ACC112 (cell line): Measurements from ENCODE around the gene ITGA3.

Experiments used
- H2AFZ ChIP-seq: fragments of 200-600 bp; sonication (generic); one replicate; pipeline ENCODE4 v1.6.0; 2017; ENCODE audit warnings: antibody characterized with exemption, low read length; ENCODE audit not compliant: unreplicated experiment
- H3K27ac ChIP-seq: fragments of 200-600 bp; sonication (generic); 2 replicates; pipeline ENCODE4 v1.5.1; 2014; ENCODE audit warnings: low read depth, mild to moderate bottlenecking, antibody characterized with exemption, low read length, moderate library complexity
- H3K27me3 ChIP-seq: fragments of 200-600 bp; sonication (generic); 2 replicates; pipeline ENCODE4 v1.6.1; 2014; ENCODE audit warnings: mild to moderate bottlenecking, antibody characterized with exemption, low read length, moderate library complexity, mixed read lengths; ENCODE audit not compliant: insufficient read depth
- H3K36me3 ChIP-seq: fragments of 200-600 bp; sonication (generic); 2 replicates; pipeline ENCODE4 v1.6.1; 2016; ENCODE audit warnings: mild to moderate bottlenecking, antibody characterized with exemption, low read length, moderate library complexity, mixed read lengths; ENCODE audit not compliant: insufficient read depth
- H3K4me1 ChIP-seq: fragments of 200-600 bp; sonication (generic); one replicate; pipeline ENCODE4 v1.6.1; 2016; ENCODE audit warnings: low read length, mixed read lengths; ENCODE audit not compliant: insufficient read depth, unreplicated experiment, control insufficient read depth
- H3K4me3 ChIP-seq: fragments of 200-600 bp; sonication (generic); 2 replicates; pipeline ENCODE4 v1.5.1; 2014; ENCODE audit warnings: mild to moderate bottlenecking, low read depth, low read length
- H3K79me2 ChIP-seq: fragments of 200-600 bp; sonication (generic); one replicate; pipeline ENCODE4 v1.6.0; 2016; ENCODE audit warnings: low read length; ENCODE audit not compliant: control insufficient read depth, unreplicated experiment, insufficient read depth

The ITGA3 gene

DNA sequence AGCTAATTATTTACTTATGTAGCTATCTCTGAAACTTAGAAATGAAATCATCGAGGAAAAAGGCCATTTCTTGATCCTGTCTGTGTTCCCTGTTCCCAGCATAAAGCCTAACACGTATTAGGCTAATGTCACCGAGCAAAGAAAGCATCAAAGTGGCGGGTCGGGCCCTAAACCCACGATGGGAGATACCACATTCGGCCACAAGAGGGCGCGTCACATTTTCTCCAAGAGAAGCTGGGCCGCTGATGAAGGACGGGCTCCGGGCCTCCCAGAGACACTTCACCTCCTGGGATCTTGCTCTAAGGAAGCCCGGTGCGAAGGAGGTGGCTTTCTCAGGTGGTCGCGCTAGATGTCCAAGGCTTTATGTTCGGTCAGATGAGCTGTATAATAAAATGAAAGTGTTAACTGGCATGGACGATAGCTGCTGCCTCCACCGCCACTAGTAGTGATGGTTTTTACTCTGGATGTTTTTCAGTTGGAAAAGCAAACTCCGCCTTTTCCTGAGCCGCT is 38.4 kb downstream of the ITGA3 start:
- Histone ChIP-seq H3K4me3 (peak overlapping the region; percentile 83), H3K4me1 (peaks cover 9% of the 10 kb centered on the region), H3K27ac (peak overlapping the region; percentile 26), H3K36me3 (no peaks in the 10 kb centered on the region), H3K27me3 (no peaks in the 10 kb centered on the region), H2AFZ (peak overlapping the region; percentile 70), H3K79me2 (no peaks in the 10 kb centered on the region)

DNA sequence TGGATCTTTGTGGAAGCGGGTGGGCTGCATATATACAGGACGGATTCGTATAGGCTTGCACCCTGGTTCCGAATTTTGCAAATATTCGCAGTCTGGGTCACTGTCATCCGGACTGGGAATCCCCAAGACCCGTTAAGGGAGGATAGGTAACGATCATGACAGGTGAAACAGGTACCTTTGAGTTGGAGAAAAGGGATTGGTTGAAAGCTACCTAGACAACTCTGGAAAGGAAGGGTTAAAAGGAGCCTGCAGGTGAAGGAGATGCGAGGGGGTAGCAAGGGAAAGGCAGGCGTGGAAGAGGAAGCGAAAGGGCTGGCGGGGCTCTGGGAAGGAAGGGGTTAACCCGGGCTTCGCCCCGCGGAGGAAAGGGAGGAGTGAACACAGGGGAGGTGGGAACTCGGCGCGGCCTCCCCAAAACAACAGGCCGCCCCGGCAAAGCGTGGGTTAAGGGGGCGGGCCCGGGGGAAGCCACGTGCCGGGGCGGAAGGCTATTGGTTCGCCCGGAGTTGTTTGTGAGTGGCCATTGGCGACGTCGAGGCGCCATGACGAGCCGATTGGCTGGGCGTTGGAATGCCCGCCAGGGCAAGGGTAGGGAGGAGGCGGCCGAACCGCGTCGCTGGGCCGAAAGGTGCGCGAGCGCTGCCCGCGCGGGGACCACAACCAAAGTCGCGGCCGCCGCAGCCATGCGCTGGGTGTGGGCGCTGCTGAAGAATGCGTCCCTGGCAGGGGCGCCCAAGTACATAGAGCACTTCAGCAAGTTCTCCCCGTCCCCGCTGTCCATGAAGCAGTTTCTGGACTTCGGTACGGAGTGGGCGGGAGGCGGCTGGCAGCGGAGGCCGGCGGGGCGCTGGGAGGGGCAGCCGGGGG is 39.1 kb downstream of the ITGA3 start, which contains the start of gene PDK2:
TSS of gene PDK2 (plus strand) at position 599 of the 867 bp plus-strand sequence. CDS start at position 684, 85 bp downstream.
- H3K4me1 ChIP-seq, result peaks cover 9% of the 10 kb centered on the region
- peak within 1 kb of the TSS; percentile 94 for H2AFZ ChIP-seq
- H3K4me3 ChIP-seq, result peak within 1 kb of the TSS; percentile 83
- no peaks in the 10 kb centered on the region for H3K27me3 ChIP-seq
- H3K79me2 ChIP-seq, result no peaks in the 10 kb centered on the region
- no peaks in the 10 kb centered on the region for H3K36me3 ChIP-seq
- H3K27ac ChIP-seq, result peak within 1 kb of the TSS; percentile 26

DNA sequence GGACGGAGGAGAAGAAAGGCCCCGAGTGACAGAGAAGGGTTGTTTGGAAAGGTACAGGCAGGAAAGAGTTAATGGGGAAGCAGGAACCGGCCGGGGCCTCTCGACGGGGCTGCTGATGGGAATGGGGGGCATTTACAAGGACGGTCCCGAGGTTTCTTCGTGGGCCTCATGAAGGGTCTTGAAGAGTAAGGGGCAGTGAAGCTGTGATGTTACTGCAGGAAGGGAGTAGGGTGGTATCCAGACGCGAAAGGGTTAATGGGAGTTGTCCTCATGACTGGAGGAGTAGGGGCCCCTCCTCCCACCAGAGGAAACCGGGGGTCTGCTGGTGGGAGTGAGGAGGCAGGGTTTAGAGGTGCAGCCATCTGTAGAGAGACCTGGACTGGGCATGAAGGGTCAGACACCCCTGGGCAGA is 39.7 kb downstream of the ITGA3 start:
- H3K36me3 ChIP-seq, result no peaks in the 10 kb centered on the region
- no peaks in the 10 kb centered on the region for H3K79me2 ChIP-seq
- H3K27ac ChIP-seq, result no peak overlapping the region
- H2AFZ ChIP-seq, result peak overlapping the region; percentile 94
- peaks cover 9% of the 10 kb centered on the region for H3K4me1 ChIP-seq
- no peaks in the 10 kb centered on the region for H3K27me3 ChIP-seq
- H3K4me3 ChIP-seq, result peak overlapping the region; percentile 83

DNA sequence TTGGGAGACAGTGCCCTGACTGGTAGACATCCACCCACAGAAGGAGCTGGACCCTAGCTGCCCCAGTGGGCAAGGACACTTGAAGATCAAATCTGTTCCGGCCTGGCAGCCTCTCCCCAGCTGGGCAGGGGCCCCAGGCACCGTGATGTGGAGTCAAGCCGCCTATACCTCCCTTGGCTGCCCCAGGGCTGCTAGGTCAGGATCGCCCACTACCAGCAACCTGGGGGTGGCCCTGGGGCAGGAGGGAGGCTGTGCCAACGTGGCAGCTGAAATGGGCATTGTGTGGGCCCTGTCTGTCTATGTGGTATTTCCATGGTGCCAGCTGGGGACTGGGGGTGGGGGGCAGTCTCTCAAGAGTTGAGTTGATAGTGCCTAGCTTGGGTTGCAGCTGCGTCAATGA is 40.2 kb downstream of the ITGA3 start:
- H3K4me1 ChIP-seq, result peaks cover 9% of the 10 kb centered on the region
- H3K27ac ChIP-seq, result no peak overlapping the region
- no peaks in the 10 kb centered on the region for H3K27me3 ChIP-seq
- H3K4me3 ChIP-seq, result peak overlapping the region; percentile 83
- no peaks in the 10 kb centered on the region for H3K36me3 ChIP-seq
- no peaks in the 10 kb centered on the region for H3K79me2 ChIP-seq
- H2AFZ ChIP-seq, result peak overlapping the region; percentile 94

DNA sequence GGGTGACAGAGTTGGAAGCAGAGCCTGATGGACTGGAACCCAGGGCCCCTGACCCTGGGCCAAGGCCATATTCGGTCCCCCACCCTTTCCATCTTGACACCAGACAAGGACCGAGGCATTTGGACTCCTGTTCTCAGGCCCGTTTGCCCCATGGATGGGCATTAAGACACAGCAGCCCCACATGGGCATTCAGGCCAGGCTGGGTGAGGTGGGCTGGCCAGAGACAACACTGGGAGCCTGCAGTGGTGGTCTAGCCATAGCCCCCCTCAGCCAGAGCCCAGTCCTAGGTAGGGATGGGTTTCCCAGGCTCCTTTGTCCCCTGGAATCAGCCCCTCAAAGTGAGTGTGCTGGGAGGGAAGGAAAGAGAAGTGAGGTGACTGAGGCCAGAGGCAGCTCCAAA is 40.8 kb downstream of the ITGA3 start:
- no peaks in the 10 kb centered on the region for H3K27me3 ChIP-seq
- no peaks in the 10 kb centered on the region for H3K79me2 ChIP-seq
- H3K27ac ChIP-seq, result no peak overlapping the region
- no peak overlapping the region for H2AFZ ChIP-seq
- peaks cover 14% of the 10 kb centered on the region for H3K4me1 ChIP-seq
- no peaks in the 10 kb centered on the region for H3K36me3 ChIP-seq
- no peak overlapping the region for H3K4me3 ChIP-seq

DNA sequence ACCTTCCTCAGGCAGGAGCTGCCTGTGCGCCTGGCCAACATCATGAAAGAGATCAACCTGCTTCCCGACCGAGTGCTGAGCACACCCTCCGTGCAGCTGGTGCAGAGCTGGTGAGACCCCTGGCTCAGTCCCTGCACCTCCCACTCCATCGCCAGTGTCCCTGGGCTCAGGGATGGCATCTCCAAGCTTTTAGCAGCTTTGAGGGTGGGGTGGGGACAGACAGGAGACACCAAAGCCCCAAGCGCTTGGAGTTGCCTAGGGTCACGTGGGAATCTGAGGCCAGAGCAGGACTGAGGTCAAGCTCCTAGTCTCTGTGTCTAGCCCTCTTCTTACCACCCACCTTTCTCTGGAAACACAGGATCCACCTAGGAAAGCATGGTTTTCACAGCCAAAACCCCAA is 41.5 kb downstream of the ITGA3 start:
- Histone ChIP-seq H3K79me2 (no peaks in the 10 kb centered on the region), H3K36me3 (no peaks in the 10 kb centered on the region), H3K27me3 (no peaks in the 10 kb centered on the region), H3K4me3 (no peak overlapping the region), H2AFZ (no peak overlapping the region), H3K4me1 (peaks cover 21% of the 10 kb centered on the region), H3K27ac (no peak overlapping the region)

DNA sequence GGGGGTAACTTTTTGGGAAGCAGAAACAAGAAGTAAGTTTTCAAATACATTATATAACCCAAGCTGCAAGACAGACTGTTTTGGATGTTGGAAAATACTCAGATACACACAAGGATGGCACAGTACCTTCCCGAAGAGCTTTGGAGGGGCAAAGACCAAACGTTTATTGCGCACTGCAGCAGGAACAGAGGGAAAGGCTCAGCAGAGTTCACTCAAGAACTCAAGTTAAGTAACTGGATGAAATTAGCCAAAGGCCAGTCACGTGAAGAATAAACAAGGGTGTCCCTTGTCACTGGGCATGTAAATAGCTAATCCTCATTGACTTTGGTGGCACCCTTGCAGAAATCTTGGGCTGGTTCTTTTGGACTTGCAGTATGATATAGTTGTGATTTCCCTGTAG is 42.0 kb downstream of the ITGA3 start:
- Histone ChIP-seq H3K27me3 (no peaks in the 10 kb centered on the region), H3K27ac (no peak overlapping the region), H3K4me3 (no peak overlapping the region), H3K79me2 (no peaks in the 10 kb centered on the region), H2AFZ (no peak overlapping the region), H3K36me3 (no peaks in the 10 kb centered on the region), H3K4me1 (peaks cover 22% of the 10 kb centered on the region)

DNA sequence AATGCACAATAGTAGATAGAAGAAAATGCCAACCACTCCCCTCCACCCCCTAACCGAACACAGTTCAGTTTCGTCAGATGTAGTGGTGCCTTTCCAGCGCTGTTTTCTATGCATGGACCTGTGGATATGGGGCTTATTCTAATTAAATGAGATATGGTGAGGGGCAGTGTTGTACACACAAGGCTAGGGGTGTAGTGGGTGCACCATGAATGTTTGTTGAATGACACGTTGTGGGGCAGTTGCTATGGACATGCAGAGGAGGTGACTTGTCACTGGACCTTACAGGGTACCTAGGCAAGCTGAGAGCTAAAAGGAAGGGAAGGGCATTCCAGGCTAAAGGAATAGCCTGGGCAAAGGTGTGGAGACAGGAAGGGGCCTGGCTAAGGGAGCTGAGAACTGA is 42.7 kb downstream of the ITGA3 start:
- peaks cover 22% of the 10 kb centered on the region for H3K4me1 ChIP-seq
- no peak overlapping the region for H3K27ac ChIP-seq

DNA sequence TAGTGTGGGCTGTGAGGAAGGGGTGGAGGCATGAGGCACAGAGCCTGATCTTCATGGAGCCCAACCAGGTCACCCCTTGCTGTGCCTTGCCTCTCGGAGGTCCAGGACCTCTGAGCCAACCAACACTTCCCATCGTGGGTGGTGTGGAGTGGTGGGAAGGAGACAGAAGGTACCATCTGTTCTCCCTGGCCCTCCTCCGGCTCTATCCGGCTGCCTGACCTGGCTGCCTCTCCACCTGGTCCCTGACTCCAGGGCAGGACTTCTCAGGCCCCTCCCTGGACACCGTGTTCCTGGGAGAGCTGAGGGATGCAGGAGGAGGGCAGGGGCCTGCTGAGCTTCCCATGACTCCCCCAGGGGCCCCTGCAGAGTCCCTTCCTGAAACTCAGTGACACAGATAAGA is 43.1 kb downstream of the ITGA3 start:
- no peak overlapping the region for H3K4me3 ChIP-seq
- peaks cover 22% of the 10 kb centered on the region for H3K4me1 ChIP-seq
- H3K27ac ChIP-seq, result no peak overlapping the region
- H2AFZ ChIP-seq, result no peak overlapping the region
- no peaks in the 10 kb centered on the region for H3K36me3 ChIP-seq
- H3K79me2 ChIP-seq, result no peaks in the 10 kb centered on the region
- H3K27me3 ChIP-seq, result no peaks in the 10 kb centered on the region

More for the DNA sequence above, 42.7 kb downstream of the ITGA3 start:
- no peaks in the 10 kb centered on the region for H3K27me3 ChIP-seq
- H2AFZ ChIP-seq, result no peak overlapping the region
- H3K79me2 ChIP-seq, result no peaks in the 10 kb centered on the region
- no peak overlapping the region for H3K4me3 ChIP-seq
- H3K36me3 ChIP-seq, result no peaks in the 10 kb centered on the region

DNA sequence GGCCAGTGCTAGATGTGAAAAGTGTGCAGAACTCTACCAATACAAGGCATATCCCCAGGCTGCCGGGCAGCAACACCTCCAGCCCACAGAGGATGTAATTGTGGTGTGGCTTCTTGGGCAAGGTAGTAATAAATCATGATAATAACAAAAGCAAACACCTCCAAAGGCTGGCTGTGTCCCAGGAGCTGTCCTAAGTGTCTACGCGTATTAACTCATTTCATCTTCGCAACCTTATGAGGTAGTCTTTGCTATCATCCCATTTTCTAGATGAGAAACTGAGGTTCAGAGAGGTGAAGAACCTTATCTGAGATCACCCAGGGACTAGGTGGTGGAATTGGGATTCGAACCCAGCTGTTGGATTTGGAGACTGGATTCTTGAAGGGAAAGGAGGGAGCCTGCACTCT is 44.6 kb downstream of the ITGA3 start:
- H3K4me1 ChIP-seq, result peaks cover 17% of the 10 kb centered on the region
- H3K4me3 ChIP-seq, result no peak overlapping the region
- H3K79me2 ChIP-seq, result no peaks in the 10 kb centered on the region
- no peaks in the 10 kb centered on the region for H3K27me3 ChIP-seq
- H3K36me3 ChIP-seq, result no peaks in the 10 kb centered on the region
- no peak overlapping the region for H3K27ac ChIP-seq
- H2AFZ ChIP-seq, result no peak overlapping the region

DNA sequence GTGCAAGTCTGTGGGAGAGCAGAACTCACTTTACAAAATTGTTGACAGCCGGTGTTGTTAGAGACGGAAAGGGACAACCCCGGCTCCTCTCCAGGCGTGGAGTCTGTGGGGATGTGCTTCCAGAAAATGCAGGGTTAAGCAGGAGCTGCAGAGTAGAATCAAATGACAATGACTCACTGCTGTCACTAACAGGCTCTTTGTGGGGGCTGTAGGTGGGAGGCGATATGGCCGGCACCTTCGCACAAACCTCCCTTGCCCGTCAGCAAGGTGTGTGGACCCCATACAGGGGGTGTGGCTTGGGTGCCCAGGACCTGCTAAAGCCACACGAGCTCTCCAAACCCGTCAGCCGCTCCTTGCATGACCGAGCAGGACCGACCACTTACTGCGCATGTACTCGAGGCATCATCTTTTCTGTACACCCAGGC is 45.0 kb downstream of the ITGA3 start:
- no peaks in the 10 kb centered on the region for H3K79me2 ChIP-seq
- no peak overlapping the region for H3K27ac ChIP-seq
- no peak overlapping the region for H3K4me3 ChIP-seq
- H3K4me1 ChIP-seq, result peaks cover 15% of the 10 kb centered on the region
- no peak overlapping the region for H2AFZ ChIP-seq
- no peaks in the 10 kb centered on the region for H3K27me3 ChIP-seq
- H3K36me3 ChIP-seq, result no peaks in the 10 kb centered on the region
